ENCODE measurements around the gene LRP1.

The LRP1 gene

GRCh38 chr12:57226588-57227314 is 98.5 kb downstream of the LRP1 start:
- no peak for TF ChIP-seq CTCF (IDR thresholded peaks at IDR 0.05; ENCODE audit: borderline replicate concordance, control extremely low read depth, extremely low read depth, insufficient read depth, missing control alignments)
- in situ Hi-C loops (cut with MboI; ENCODE audit: low sequenced_read_pairs, unreplicated experiment) = no loop called here
- no peak for DNase-seq (ENCODE audit: low spot score)

DNA sequence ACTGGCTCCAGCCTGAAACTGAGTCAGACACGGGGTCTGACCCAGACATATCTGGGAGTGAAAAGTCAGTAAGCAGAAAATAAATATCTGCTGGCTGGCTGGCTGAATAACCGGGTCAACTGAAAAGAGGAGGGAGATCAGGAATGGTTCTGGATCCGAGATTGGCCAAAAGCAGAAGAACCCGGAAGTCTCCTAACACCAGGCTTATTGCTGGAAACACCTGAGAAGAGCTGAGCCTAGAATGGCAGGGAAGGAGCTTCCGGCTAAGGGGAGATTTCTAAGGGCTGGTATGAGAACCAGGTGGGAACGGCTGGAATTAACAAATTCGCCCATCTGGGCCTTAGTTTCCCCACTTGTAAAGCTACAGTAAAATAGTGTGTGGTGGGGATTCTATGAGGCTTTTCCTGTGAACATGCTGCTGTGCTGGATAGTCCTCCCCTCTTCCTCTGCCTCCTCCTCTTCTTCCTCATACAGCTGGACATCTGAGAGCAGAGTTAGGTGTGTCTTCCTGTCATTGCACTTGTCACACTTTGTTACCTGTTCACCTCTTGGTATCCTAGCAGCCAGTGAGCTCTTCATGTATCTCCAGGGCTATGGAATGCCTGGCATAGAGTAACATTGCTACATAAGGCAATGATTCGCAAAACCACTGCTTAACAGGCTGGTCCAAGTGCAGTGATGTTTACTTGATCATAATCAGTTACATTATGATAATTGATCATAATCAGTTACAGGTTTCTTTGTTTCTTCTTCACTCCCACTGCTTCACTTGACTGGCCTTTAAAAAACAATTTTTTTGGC is 99.2 kb downstream of the LRP1 start:
- no peak for TF ChIP-seq CTCF (IDR thresholded peaks at IDR 0.05; ENCODE audit: borderline replicate concordance, control extremely low read depth, extremely low read depth, insufficient read depth, missing control alignments)
- in situ Hi-C loops (cut with MboI; ENCODE audit: low sequenced_read_pairs, unreplicated experiment) = no loop called here

DNA sequence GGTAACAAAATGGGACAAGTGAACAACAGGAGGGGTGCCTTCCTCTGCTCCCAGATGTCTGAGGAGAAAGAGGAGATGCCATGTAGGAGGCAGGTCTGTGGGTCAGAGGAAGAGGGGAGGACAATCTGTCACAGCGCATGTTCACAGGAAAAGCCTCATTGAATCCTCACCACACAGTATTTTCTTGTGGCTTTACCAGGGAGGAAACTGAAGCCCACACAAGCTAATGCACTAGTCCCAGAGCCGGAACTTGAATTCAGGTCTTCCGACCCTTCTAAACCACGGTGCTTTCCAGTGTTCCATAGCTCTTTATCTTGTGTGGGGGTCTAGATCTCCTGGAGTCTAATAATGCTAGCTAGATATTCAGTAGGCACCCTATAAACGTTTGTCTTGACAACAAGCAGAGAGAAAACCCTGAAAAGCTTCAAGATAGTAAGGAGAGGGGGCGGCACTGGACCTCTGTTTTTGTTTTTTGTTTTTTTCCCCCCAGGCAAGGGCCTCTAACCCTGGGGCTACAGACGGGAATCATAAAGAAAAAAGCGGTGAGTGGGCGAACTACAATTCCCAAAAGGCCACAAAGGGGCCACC is 100.9 kb downstream of the LRP1 start:
- in situ Hi-C loops (cut with MboI; ENCODE audit: low sequenced_read_pairs, unreplicated experiment) = no loop called here
- no peak for DNase-seq (ENCODE audit: low spot score)
- no peak for TF ChIP-seq CTCF (IDR thresholded peaks at IDR 0.05; ENCODE audit: borderline replicate concordance, control extremely low read depth, extremely low read depth, insufficient read depth, missing control alignments)

More for the DNA sequence above, 99.2 kb downstream of the LRP1 start:
- DNase-seq (ENCODE audit: low spot score) = no peak

- DNase-seq (ENCODE audit: low spot score) = peak; percentile 97
- no peak for TF ChIP-seq CTCF (IDR thresholded peaks at IDR 0.05; ENCODE audit: borderline replicate concordance, control extremely low read depth, extremely low read depth, insufficient read depth, missing control alignments)
- in situ Hi-C loops (cut with MboI; ENCODE audit: low sequenced_read_pairs, unreplicated experiment) = no loop called here
These were observed 101.5 kb downstream of the LRP1 start, which contains the start of gene SHMT2 for GRCh38 chr12:57229634-57230380. TSS of gene SHMT2 (plus strand) at chr12:57229711. CDS start at chr12:57229779, 68 bp downstream.

DNA sequence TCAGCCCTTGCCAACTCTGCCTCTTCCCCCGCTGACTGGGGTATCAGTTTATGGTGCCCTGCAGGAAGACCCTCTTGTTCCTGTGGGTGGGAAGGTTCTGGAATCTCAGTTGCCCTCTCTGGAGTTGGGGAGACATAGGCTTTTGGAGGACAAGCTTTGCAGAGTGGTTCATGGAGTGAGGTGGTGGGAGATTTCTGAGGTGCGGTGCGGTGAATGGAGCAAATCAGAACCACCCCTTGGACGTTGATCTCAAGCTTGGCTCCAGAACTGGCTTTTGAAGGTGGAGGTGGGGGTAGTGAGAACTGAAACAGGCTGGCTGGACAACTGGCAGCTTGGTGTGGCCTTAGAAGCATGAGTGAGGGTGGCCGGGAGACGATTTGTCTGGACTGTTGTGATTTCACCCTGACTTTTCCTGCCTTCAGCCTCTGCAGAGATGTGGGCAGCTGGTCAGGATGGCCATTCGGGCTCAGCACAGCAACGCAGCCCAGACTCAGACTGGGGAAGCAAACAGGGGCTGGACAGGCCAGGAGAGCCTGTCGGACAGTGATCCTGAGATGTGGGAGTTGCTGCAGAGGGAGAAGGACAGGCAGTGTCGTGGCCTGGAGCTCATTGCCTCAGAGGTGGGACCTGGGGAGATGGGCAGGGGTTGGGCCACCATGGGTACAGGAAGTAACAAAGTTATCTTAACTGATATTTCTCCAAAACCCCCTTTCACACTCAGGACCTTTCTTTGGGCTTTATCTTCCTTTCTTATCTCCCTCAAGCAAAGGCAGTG is 102.3 kb downstream of the LRP1 start:
- DNase-seq (ENCODE audit: low spot score) = no peak
- TF ChIP-seq CTCF (IDR thresholded peaks at IDR 0.05; ENCODE audit: borderline replicate concordance, control extremely low read depth, extremely low read depth, insufficient read depth, missing control alignments) = no peak
- in situ Hi-C loops (cut with MboI; ENCODE audit: low sequenced_read_pairs, unreplicated experiment) = no loop called here

All from GM13976 (cell line).